Measurements from ENCODE around the gene CACNB4.
"Not testable (repeated sequence)": the region's sequence is repeated elsewhere in the genome, so short reads cannot be mapped to it uniquely, and the experiment has no call there.

Gene CACNB4

GRCh38 chr2:151907286-151908203 lies 191.3 kb downstream of the CACNB4 start:
- no peak for DNase-seq (ENCODE audit: low read depth in 2 of 2, low spot score in 1 of 2)

GRCh38 chr2:151906633-151906998 lies 192.2 kb downstream of the CACNB4 start:
- no peak for DNase-seq (ENCODE audit: low read depth in 2 of 2, low spot score in 1 of 2)

GRCh38 chr2:151905963-151906632 lies 192.7 kb downstream of the CACNB4 start:
- no peak for DNase-seq (ENCODE audit: low read depth in 2 of 2, low spot score in 1 of 2)

- DNase-seq (ENCODE audit: low read depth in 2 of 2, low spot score in 1 of 2): no peak
These were observed 194.0 kb downstream of the CACNB4 start for GRCh38 chr2:151904807-151905206.

GRCh38 chr2:151904021-151904420 lies 194.8 kb downstream of the CACNB4 start:
- DNase-seq (ENCODE audit: low read depth in 2 of 2, low spot score in 1 of 2): no peak

GRCh38 chr2:151902829-151903228 lies 196.0 kb downstream of the CACNB4 start:
- no peak for DNase-seq (ENCODE audit: low read depth in 2 of 2, low spot score in 1 of 2)

GRCh38 chr2:151900331-151900730 lies 198.5 kb downstream of the CACNB4 start:
- no peak for DNase-seq (ENCODE audit: low read depth in 2 of 2, low spot score in 1 of 2)

- no peak for DNase-seq (ENCODE audit: low read depth in 2 of 2, low spot score in 1 of 2)
These were observed 199.7 kb downstream of the CACNB4 start for GRCh38 chr2:151899156-151899555.

- DNase-seq (ENCODE audit: low read depth in 2 of 2, low spot score in 1 of 2): no peak
These were observed 207.2 kb downstream of the CACNB4 start for GRCh38 chr2:151891566-151892194.

- DNase-seq (ENCODE audit: low read depth in 2 of 2, low spot score in 1 of 2): no peak
These were observed 211.7 kb downstream of the CACNB4 start for GRCh38 chr2:151887164-151887563.

GRCh38 chr2:151886241-151886640 lies 212.6 kb downstream of the CACNB4 start:
- no peak for DNase-seq (ENCODE audit: low read depth in 2 of 2, low spot score in 1 of 2)

- no peak for DNase-seq (ENCODE audit: low read depth in 2 of 2, low spot score in 1 of 2)
These were observed 215.9 kb downstream of the CACNB4 start for GRCh38 chr2:151882786-151883445.

- no peak for DNase-seq (ENCODE audit: low read depth in 2 of 2, low spot score in 1 of 2)
These were observed 217.5 kb downstream of the CACNB4 start for GRCh38 chr2:151881342-151881741.

GRCh38 chr2:151880586-151880985 lies 218.3 kb downstream of the CACNB4 start:
- no peak for DNase-seq (ENCODE audit: low read depth in 2 of 2, low spot score in 1 of 2)

- no peak for DNase-seq (ENCODE audit: low read depth in 2 of 2, low spot score in 1 of 2)
These were observed 219.9 kb downstream of the CACNB4 start for GRCh38 chr2:151878655-151879563.

- DNase-seq (ENCODE audit: low read depth in 2 of 2, low spot score in 1 of 2): no peak
These were observed 220.6 kb downstream of the CACNB4 start for GRCh38 chr2:151878204-151878603.

- DNase-seq (ENCODE audit: low read depth in 2 of 2, low spot score in 1 of 2): not testable (repeated sequence)
These were observed 223.2 kb downstream of the CACNB4 start for GRCh38 chr2:151875631-151876030.

GRCh38 chr2:151872463-151872862 lies 226.4 kb downstream of the CACNB4 start:
- no peak for DNase-seq (ENCODE audit: low read depth in 2 of 2, low spot score in 1 of 2)

GRCh38 chr2:151869291-151869690 lies 229.6 kb downstream of the CACNB4 start:
- DNase-seq (ENCODE audit: low read depth in 2 of 2, low spot score in 1 of 2): no peak

- no peak for DNase-seq (ENCODE audit: low read depth in 2 of 2, low spot score in 1 of 2)
These were observed 236.1 kb downstream of the CACNB4 start for GRCh38 chr2:151862700-151863099.
